Lower leg skin (tissue), 3 donors: Measurements from ENCODE around the gene BMP7.

Experiments used
- CTCF ChIP-seq, 3 donors: fragments of 450-650 bp; IDR thresholded peaks; one replicate each; pipeline ENCODE4 v1.5.1; 2016; ENCODE audit warnings: antibody characterized with exemption in 3 of 3, mild to moderate bottlenecking in 3 of 3, moderate library complexity in 2 of 3
- POLR2A ChIP-seq, 2 donors: fragments of 450-650 bp; IDR thresholded peaks; one replicate each; pipeline ENCODE4 v1.6.1; 2016 to 2017; ENCODE audit warnings: antibody characterized with exemption in 2 of 2, mild to moderate bottlenecking in 1 of 2, moderate library complexity in 1 of 2

GRCh38 chr20:57183457-57184009, 82.9 kb downstream of the BMP7 start:
- TF ChIP-seq CTCF (IDR thresholded peaks at IDR 0.05) (no peak), POLR2A (IDR thresholded peaks at IDR 0.05) (no peak)
